IPS-NIHi7 (cell line): ENCODE measurements around the gene METTL14.

Experiments
- DNase-seq: peaks from one replicate; pipeline ENCODE4 v3.0.0; 2012; ENCODE audit warnings: mixed read lengths; ENCODE audit errors: extremely low spot score

The METTL14 gene

GRCh38 chr4:118759481-118759880, 74.3 kb downstream of the METTL14 start:
- no peak for DNase-seq

DNA sequence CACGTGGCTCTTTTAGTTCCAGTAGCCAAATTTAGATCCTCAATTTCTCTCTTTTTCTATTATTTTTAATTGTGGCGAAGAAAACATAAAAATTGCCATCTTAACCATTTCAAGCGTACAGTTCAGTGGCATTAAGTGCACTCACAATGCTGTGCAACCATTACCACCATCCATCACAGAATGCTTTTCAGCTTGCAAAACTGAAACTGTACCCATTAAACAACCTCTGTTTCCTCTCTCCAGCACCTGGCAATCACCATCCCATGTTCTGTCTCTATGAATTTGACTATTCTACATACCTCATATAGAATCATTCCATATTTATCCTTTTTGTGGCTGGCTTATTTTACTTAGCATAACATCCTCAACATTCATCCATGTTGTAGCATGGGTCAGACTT, 74.9 kb downstream of the METTL14 start:
- DNase-seq = no peak

GRCh38 chr4:118760493-118760892, 75.3 kb downstream of the METTL14 start:
- DNase-seq = no peak

- no peak for DNase-seq
Observed at GRCh38 chr4:118761397-118762016, 76.3 kb downstream of the METTL14 start.

DNA sequence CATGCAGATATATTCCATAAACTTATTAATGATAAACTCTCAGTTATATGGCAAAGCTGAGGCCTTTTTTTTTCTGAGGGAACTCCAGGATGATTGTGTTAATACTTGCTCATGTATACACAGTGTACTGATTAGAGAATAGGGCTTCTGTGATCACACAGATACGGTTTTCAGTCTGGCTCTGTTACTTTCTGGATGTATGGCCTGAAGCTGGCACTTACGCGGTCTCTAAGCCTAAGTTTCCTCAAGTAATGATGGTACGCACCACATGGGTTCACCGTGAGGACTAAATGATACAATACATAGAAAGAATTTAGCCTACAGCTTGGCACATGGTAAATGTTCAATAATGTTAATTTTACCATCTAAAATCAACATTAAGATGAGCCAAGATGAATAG, 77.0 kb downstream of the METTL14 start:
- no peak for DNase-seq

GRCh38 chr4:118762730-118763477, 77.7 kb downstream of the METTL14 start:
- no peak for DNase-seq
